ENCODE results near the gene MYL6B. TPM values are rescaled to one million over a fixed set of nuclear protein-coding genes. Genes with fewer than 3 reads are reported as not detected.

Gene MYL6B
- total and polyA plus RNA-seq, 2 donors (not counting 3 experiments of a cell fraction or from before 2014, with no cell fraction given): 135 to 185 TPM

DNA sequence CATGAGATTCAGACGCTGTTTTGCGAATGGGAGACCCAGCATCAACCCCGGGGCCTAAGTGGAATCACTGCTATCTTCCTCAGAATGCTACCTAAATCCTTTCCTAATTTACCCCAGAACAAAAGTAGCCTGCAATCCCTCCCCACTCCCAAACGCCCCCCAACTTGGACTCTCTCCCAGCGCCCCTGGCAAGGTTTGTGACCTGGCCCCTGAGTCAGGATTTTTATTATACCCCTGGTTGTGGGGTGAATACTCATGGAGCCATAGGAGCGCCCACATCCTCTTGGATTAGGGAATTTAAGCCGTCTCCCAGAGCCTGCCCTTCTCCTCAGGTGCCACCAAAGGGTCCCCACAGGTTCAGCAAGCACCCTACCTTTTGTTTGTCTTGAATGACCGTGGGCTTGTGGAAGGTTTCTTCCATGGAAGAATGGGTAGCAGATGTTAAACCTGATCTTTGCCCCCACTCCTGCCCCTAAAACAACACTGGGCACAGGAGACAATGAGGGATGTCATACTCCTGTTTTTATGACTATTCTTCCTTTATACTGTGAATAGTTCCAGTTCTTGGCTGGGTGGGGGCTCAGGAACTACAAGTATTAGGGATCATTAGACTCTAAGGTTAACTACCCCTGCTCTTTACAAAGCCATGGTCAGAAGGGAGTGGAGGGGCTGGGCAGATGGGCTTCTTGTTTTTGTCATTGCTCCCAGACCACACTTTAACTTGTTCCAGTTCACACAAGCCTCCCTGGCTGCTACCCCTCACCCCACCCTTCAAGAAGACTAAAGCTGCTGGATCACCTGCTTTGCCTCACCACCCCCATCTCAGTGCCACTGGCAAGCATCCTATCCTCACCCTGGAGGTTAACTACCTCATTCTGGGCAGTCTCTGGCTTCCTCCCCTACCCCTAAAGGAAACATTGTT is 630 bp downstream of the MYL6B start:
- Histone ChIP-seq H4K20me1 (replicated peaks; ENCODE audit: control insufficient read depth, extremely low read depth, insufficient read depth, low read length) (no peaks in the 10 kb centered on the region), H2AFZ (ENCODE audit: low read depth, low read length) (peak overlapping the region; percentile 54), H3K79me2 (ENCODE audit: control insufficient read depth, insufficient read depth, low read length) (peaks cover 4% of the 10 kb centered on the region), H3K9me3 (replicated peaks; ENCODE audit: control insufficient read depth, insufficient read depth, low read length) (no peaks in the 10 kb centered on the region), H3K9ac (replicated peaks; ENCODE audit: extremely low read depth, insufficient read depth, low read length) (peak overlapping the region; percentile 76), H3K4me2 (ENCODE audit: insufficient read depth, low read length) (peak overlapping the region; percentile 71), H3K4me1 (ENCODE audit: control insufficient read depth, extremely low read depth, insufficient read depth, low read length) (peaks cover 20% of the 10 kb centered on the region), H3K36me3 (ENCODE audit: control insufficient read depth in 2 of 2, extremely low read depth in 1 of 2, insufficient read depth in 2 of 2, low read length in 2 of 2) (peaks cover 0 to 7% of the 10 kb centered on the region in 2 experiments), H3K27me3 (ENCODE audit: control insufficient read depth in 2 of 2, insufficient read depth in 2 of 2, low read length in 2 of 2) (no peaks in the 10 kb centered on the region), H3K9me1 (replicated peaks; ENCODE audit: control insufficient read depth, extremely low read depth, insufficient read depth, low read length) (no peaks in the 10 kb centered on the region), H3K4me3 (replicated peaks in 1 of 3; ENCODE audit: insufficient read depth in 1 of 3, low read depth in 1 of 3, low read length in 3 of 3) (peak overlapping the region; percentile 60 to 78 (median 71)), H3K27ac (ENCODE audit: insufficient read depth, low read depth, low read length) (peak overlapping the region; percentile 27)
- ChIA-PET POLR2A (no interaction called here), CTCF (no interaction called here)
- intact Hi-C loops (cut with micrococcal nuclease) (loop anchor here (1.0 kb wide), 1 partner anchor 25 kb away; the partner anchor contains the start of gene ESYT1), dilution Hi-C loops (cut with MboI; ENCODE audit: extremely low pct_ligation_motif_present, low sequenced_read_pairs) (no loop called here)
- no peak for FAIRE-seq
- TF ChIP-seq POLR2A (IDR thresholded peaks at IDR 0.05; ENCODE audit: low read depth, low read length): no peak
- TF ChIP-seq JUN (IDR thresholded peaks at IDR 0.05; ENCODE audit: borderline replicate concordance, insufficient read depth, insufficient read length, low read depth): no peak
- no peak for TF ChIP-seq EZH2 (IDR thresholded peaks at IDR 0.05; ENCODE audit: borderline replicate concordance, low read depth, low read length, severe bottlenecking)
- TSS peak; percentile 67 for BruUV-seq (replicated peaks)
- DNase-seq (ENCODE audit: low read depth, low spot score): no peak

DNA sequence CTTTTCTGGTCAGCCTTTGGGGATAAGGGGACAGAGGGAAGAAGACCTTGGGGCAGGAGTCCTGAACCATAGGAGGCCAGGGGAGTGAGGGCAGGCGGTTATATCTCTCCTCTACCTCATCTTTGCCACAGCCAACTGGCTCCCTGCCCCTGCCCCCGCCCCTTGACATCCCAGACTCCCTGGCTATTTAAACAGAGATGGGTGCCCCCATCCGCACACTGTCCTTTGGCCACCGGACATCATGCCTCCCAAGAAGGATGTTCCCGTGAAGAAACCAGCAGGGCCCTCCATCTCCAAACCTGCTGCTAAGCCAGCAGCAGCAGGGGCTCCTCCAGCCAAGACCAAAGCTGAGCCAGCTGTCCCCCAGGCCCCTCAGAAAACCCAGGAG is 1.3 kb downstream of the MYL6B start:
- Histone ChIP-seq H3K27ac (ENCODE audit: insufficient read depth, low read depth, low read length) (no peak overlapping the region), H3K4me3 (replicated peaks in 1 of 3; ENCODE audit: insufficient read depth in 1 of 3, low read depth in 1 of 3, low read length in 3 of 3) (no peak overlapping the region), H3K9me1 (replicated peaks; ENCODE audit: control insufficient read depth, extremely low read depth, insufficient read depth, low read length) (no peaks in the 10 kb centered on the region), H3K36me3 (ENCODE audit: control insufficient read depth in 2 of 2, extremely low read depth in 1 of 2, insufficient read depth in 2 of 2, low read length in 2 of 2) (peaks cover 0 to 7% of the 10 kb centered on the region in 2 experiments), H3K4me2 (ENCODE audit: insufficient read depth, low read length) (no peak overlapping the region), H3K9ac (replicated peaks; ENCODE audit: extremely low read depth, insufficient read depth, low read length) (no peak overlapping the region), H3K4me1 (ENCODE audit: control insufficient read depth, extremely low read depth, insufficient read depth, low read length) (peaks cover 20% of the 10 kb centered on the region), H4K20me1 (replicated peaks; ENCODE audit: control insufficient read depth, extremely low read depth, insufficient read depth, low read length) (no peaks in the 10 kb centered on the region), H3K79me2 (ENCODE audit: control insufficient read depth, insufficient read depth, low read length) (peaks cover 10% of the 10 kb centered on the region), H3K9me3 (replicated peaks; ENCODE audit: control insufficient read depth, insufficient read depth, low read length) (no peaks in the 10 kb centered on the region), H2AFZ (ENCODE audit: low read depth, low read length) (no peak overlapping the region), H3K27me3 (ENCODE audit: control insufficient read depth in 2 of 2, insufficient read depth in 2 of 2, low read length in 2 of 2) (no peaks in the 10 kb centered on the region)
- no TSS peak for BruUV-seq (replicated peaks)
- intact Hi-C loops (cut with micrococcal nuclease): no loop called here
- no peak for DNase-seq (ENCODE audit: low read depth, low spot score)
- POLR2A ChIA-PET: no interaction called here
- FAIRE-seq: no peak
- CTCF ChIA-PET: no interaction called here
- TF ChIP-seq GATA2 (IDR thresholded peaks at IDR 0.05; ENCODE audit: insufficient read depth, insufficient read length, low read depth, low read length) (no peak), MYC (IDR thresholded peaks at IDR 0.05; ENCODE audit: low read depth, low read length) (no peak), EZH2 (IDR thresholded peaks at IDR 0.05; ENCODE audit: borderline replicate concordance, low read depth, low read length, severe bottlenecking) (no peak), POLR2AphosphoS5 (IDR thresholded peaks at IDR 0.05; ENCODE audit: insufficient read depth, low read depth, low read length) (no peak), JUN (IDR thresholded peaks at IDR 0.05; ENCODE audit: borderline replicate concordance, insufficient read depth, insufficient read length, low read depth) (no peak), POLR2A (IDR thresholded peaks at IDR 0.05; ENCODE audit: low read depth, low read length) (no peak), FOS (IDR thresholded peaks at IDR 0.05; ENCODE audit: borderline replicate concordance, insufficient read depth, low read length) (no peak)
- TF ChIP-seq, protein P1, sequence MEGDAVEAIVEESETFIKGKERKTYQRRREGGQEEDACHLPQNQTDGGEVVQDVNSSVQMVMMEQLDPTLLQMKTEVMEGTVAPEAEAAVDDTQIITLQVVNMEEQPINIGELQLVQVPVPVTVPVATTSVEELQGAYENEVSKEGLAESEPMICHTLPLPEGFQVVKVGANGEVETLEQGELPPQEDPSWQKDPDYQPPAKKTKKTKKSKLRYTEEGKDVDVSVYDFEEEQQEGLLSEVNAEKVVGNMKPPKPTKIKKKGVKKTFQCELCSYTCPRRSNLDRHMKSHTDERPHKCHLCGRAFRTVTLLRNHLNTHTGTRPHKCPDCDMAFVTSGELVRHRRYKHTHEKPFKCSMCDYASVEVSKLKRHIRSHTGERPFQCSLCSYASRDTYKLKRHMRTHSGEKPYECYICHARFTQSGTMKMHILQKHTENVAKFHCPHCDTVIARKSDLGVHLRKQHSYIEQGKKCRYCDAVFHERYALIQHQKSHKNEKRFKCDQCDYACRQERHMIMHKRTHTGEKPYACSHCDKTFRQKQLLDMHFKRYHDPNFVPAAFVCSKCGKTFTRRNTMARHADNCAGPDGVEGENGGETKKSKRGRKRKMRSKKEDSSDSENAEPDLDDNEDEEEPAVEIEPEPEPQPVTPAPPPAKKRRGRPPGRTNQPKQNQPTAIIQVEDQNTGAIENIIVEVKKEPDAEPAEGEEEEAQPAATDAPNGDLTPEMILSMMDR (IDR thresholded peaks at IDR 0.05; ENCODE audit: extremely low read depth in 1 of 2, insufficient read depth in 1 of 2, low read depth in 1 of 2, low read length in 2 of 2): no peak
- TF ChIP-seq, protein P2, sequence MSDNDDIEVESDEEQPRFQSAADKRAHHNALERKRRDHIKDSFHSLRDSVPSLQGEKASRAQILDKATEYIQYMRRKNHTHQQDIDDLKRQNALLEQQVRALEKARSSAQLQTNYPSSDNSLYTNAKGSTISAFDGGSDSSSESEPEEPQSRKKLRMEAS (IDR thresholded peaks at IDR 0.05; ENCODE audit: insufficient read depth, insufficient read length): no peak
- dilution Hi-C loops (cut with MboI; ENCODE audit: extremely low pct_ligation_motif_present, low sequenced_read_pairs): no loop called here
